PC-3 (cell line): ENCODE results near the gene HABP4.

Experiments
- EZH2 ChIP-seq: fragments of 300-600 bp; sonication (generic); IDR thresholded peaks from one replicate; pipeline ENCODE4 v1.6.1; 2017; ENCODE audit warnings: antibody characterized with exemption, mild to moderate bottlenecking, low read length; ENCODE audit not compliant: unreplicated experiment
- EZH2phosphoT487 ChIP-seq: fragments of 300-600 bp; sonication (generic); IDR thresholded peaks from 2 replicates; pipeline ENCODE4 v1.6.1; 2018; ENCODE audit warnings: mild to moderate bottlenecking, antibody characterized with exemption, low read length, borderline replicate concordance
- TF ChIP-seq, protein P1 (sequence below): fragments of 300-600 bp; sonication (generic); conservative IDR thresholded peaks from 2 replicates; pipeline ENCODE4 v1.5.1; 2017; ENCODE audit warnings: antibody characterized with exemption, low read depth, mild to moderate bottlenecking, low read length

DNA sequence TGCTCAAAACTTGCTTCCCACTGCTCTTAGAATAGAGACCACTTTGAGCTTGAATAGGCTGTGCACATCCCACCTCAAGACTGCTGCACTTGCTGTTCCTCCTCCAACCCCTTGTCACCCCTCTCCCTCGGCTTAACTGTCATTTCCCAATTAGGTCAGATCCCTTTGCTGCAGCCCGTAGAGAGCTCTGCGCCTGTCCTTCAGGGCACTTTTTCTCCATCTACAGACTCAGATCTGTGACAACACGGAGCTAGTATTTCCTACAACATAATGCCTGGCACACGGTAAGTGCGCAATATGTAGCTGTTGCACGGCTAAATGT lies 485 bp upstream of the HABP4 start:
- TF ChIP-seq, protein P1, sequence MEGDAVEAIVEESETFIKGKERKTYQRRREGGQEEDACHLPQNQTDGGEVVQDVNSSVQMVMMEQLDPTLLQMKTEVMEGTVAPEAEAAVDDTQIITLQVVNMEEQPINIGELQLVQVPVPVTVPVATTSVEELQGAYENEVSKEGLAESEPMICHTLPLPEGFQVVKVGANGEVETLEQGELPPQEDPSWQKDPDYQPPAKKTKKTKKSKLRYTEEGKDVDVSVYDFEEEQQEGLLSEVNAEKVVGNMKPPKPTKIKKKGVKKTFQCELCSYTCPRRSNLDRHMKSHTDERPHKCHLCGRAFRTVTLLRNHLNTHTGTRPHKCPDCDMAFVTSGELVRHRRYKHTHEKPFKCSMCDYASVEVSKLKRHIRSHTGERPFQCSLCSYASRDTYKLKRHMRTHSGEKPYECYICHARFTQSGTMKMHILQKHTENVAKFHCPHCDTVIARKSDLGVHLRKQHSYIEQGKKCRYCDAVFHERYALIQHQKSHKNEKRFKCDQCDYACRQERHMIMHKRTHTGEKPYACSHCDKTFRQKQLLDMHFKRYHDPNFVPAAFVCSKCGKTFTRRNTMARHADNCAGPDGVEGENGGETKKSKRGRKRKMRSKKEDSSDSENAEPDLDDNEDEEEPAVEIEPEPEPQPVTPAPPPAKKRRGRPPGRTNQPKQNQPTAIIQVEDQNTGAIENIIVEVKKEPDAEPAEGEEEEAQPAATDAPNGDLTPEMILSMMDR = no peak
- no peak for TF ChIP-seq EZH2phosphoT487
- TF ChIP-seq EZH2 = no peak
